Colonic mucosa (tissue), 4 donors: Measurements from ENCODE around the gene CLEC4D. TPM values are rescaled to one million over a fixed set of nuclear protein-coding genes. Genes with fewer than 3 reads are reported as not detected.
"Not testable (repeated sequence)": the region's sequence is repeated elsewhere in the genome, so short reads cannot be mapped to it uniquely, and the experiment has no call there.

ENCODE experiments used
- DNase-seq: peaks from one replicate; pipeline ENCODE4 v3.0.0-alpha.2; 2020
- H3K27ac ChIP-seq: fragments of 200-600 bp; one replicate; pipeline ENCODE4 v1.8.0; 2021
- H3K27me3 ChIP-seq: fragments of 200-600 bp; one replicate; pipeline ENCODE4 v1.8.0; 2021
- H3K36me3 ChIP-seq: fragments of 200-600 bp; one replicate; pipeline ENCODE4 v1.8.0; 2021
- H3K4me1 ChIP-seq: fragments of 200-600 bp; one replicate; pipeline ENCODE4 v1.8.0; 2021; ENCODE audit warnings: mild to moderate bottlenecking
- H3K4me3 ChIP-seq: fragments of 200-600 bp; one replicate; pipeline ENCODE4 v1.8.0; 2021
- H3K9ac ChIP-seq, 2 donors: one replicate each; pipeline ENCODE4 v1.7.0; 2013; ENCODE audit warnings: control low read depth in 2 of 2, low read depth in 2 of 2, low read length in 2 of 2
- H3K9me3 ChIP-seq: fragments of 200-600 bp; one replicate; pipeline ENCODE4 v1.8.0; 2021
- CTCF ChIP-seq: fragments of 200-600 bp; IDR thresholded peaks from one replicate; pipeline ENCODE4 v1.8.0; 2022; ENCODE audit warnings: antibody characterized with exemption, mild to moderate bottlenecking
- intact Hi-C: fragments of 100-400 bp; cut with DNase I; formaldehyde crosslinking; loops from one replicate; pipeline ENCODE4 v1.14.1; 2022
- total RNA-seq, 2 donors: library from RNA; stranded (reverse); fragmentation: NEBNext Ultra II Directional in 1 of 2; extraction: Animal tissue kit (Norgen Biotek cat#: 25700) in 1 of 2; gene quantifications; one replicate each; pipeline ENCODE4 v1.2.1, GENCODE V29; 2021
- donor health status: healthy.
- donor health status: DM: no; HTN: no; CAD: no.
- donor health status: DM: no; HTN: no; CAD: no.

The CLEC4D gene
- total RNA-seq, 2 donors from 2014 or later, result 0.16 TPM; not detected in 1

GRCh38 chr12:8482571-8483061 is 30.7 kb upstream of the CLEC4D start:
- no peak for DNase-seq

GRCh38 chr12:8483079-8483478 is 30.2 kb upstream of the CLEC4D start:
- Histone ChIP-seq H3K27ac (no peak overlapping the region), H3K36me3 (no peaks in the 10 kb centered on the region), H3K4me3 (no peak overlapping the region), H3K9me3 (no peaks in the 10 kb centered on the region), H3K27me3 (no peaks in the 10 kb centered on the region), H3K4me1 (no peaks in the 10 kb centered on the region), H3K9ac (no peak overlapping the region)
- intact Hi-C loops, result no loop called here
- no peak for DNase-seq
- TF ChIP-seq CTCF, result no peak

More at GRCh38 chr12:8482571-8483061, 30.7 kb upstream of the CLEC4D start:
- Histone ChIP-seq H3K27ac (no peak overlapping the region), H3K4me3 (no peak overlapping the region), H3K27me3 (no peaks in the 10 kb centered on the region), H3K4me1 (no peaks in the 10 kb centered on the region), H3K9ac (no peak overlapping the region), H3K36me3 (no peaks in the 10 kb centered on the region), H3K9me3 (no peaks in the 10 kb centered on the region)
- intact Hi-C loops, result no loop called here
- TF ChIP-seq CTCF, result no peak

- Histone ChIP-seq H3K9me3 (no peaks in the 10 kb centered on the region), H3K4me3 (no peak overlapping the region)
Measured at GRCh38 chr12:8491646-8492530, 21.4 kb upstream of the CLEC4D start.

GRCh38 chr12:8493084-8493483 is 20.2 kb upstream of the CLEC4D start:
- Histone ChIP-seq H3K36me3 (no peaks in the 10 kb centered on the region), H3K9ac (no peak overlapping the region), H3K9me3 (no peaks in the 10 kb centered on the region), H3K27ac (no peak overlapping the region), H3K27me3 (no peaks in the 10 kb centered on the region), H3K4me3 (no peak overlapping the region), H3K4me1 (no peaks in the 10 kb centered on the region)
- intact Hi-C loops, result no loop called here
- DNase-seq, result no peak
- TF ChIP-seq CTCF, result no peak

More at GRCh38 chr12:8491646-8492530, 21.4 kb upstream of the CLEC4D start:
- Histone ChIP-seq H3K27me3 (no peaks in the 10 kb centered on the region), H3K36me3 (no peaks in the 10 kb centered on the region), H3K27ac (no peak overlapping the region), H3K4me1 (no peaks in the 10 kb centered on the region), H3K9ac (no peak overlapping the region)
- intact Hi-C loops, result no loop called here
- no peak for TF ChIP-seq CTCF
- no peak for DNase-seq

- H3K4me3 ChIP-seq, intact Hi-C loops, H3K36me3 ChIP-seq, H3K9me3 ChIP-seq, H3K27ac ChIP-seq, DNase-seq, H3K9ac ChIP-seq, H3K27me3 ChIP-seq, H3K4me1 ChIP-seq: not testable (repeated sequence)
Measured at GRCh38 chr12:8495671-8496070, 17.6 kb upstream of the CLEC4D start.

- H3K4me1 ChIP-seq, H3K9me3 ChIP-seq, H3K27me3 ChIP-seq, H3K27ac ChIP-seq, H3K9ac ChIP-seq, intact Hi-C loops, DNase-seq, H3K36me3 ChIP-seq, H3K4me3 ChIP-seq: not testable (repeated sequence)
Measured at GRCh38 chr12:8496074-8496473, 17.2 kb upstream of the CLEC4D start.
